Measurements from ENCODE around the gene STK39.

- TF ChIP-seq CTCF (IDR thresholded peaks at IDR 0.05) (no peak), POLR2A (IDR thresholded peaks at IDR 0.05) (no peak)
These were observed 315.2 kb downstream of the STK39 start for GRCh38 chr2:167932123-167932693.
